Measurements from ENCODE around the gene ZNF407. TPM values are rescaled to one million over a fixed set of nuclear protein-coding genes. Genes with fewer than 3 reads are reported as not detected.

ZNF407 gene
- total RNA-seq, 1 donor, result 16.6 TPM

DNA sequence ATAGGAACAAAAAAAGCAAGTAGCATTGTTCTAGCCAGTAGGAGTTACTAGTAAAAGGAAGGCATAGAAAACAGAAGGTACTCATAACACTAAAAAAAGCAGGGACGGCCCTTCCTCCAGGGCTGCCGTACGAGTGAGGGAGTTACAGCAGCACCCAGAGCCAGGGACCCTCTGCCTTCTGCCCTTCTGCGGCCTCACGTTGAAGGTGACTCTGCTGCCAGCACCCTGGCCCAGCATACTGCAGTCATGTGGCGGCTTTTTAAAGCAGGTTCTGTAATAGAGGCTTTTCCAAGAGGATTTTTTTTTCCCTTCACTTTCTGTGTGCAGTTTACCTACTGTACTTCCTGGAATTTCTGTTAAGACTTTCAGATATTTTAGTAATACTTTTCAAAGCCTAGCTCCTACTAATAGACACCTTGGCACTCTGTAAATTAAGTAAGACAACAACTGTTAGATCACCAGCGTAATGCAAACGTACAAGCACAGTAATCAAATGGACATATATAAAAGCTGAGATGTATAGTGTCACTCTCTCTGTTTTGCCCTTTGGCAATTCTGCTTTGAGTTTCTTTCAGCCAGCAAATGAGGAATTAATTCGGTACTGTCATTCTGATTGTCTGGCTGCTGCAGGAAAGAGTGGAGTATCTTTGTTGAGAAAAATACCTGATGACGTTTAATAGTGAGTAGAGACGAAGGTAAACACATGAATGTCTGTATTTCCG is 449.7 kb downstream of the ZNF407 start:
- H3K4me1 ChIP-seq (ENCODE audit: insufficient read depth, low read length), result no peaks in the 10 kb centered on the region
- TF ChIP-seq, protein P1, sequence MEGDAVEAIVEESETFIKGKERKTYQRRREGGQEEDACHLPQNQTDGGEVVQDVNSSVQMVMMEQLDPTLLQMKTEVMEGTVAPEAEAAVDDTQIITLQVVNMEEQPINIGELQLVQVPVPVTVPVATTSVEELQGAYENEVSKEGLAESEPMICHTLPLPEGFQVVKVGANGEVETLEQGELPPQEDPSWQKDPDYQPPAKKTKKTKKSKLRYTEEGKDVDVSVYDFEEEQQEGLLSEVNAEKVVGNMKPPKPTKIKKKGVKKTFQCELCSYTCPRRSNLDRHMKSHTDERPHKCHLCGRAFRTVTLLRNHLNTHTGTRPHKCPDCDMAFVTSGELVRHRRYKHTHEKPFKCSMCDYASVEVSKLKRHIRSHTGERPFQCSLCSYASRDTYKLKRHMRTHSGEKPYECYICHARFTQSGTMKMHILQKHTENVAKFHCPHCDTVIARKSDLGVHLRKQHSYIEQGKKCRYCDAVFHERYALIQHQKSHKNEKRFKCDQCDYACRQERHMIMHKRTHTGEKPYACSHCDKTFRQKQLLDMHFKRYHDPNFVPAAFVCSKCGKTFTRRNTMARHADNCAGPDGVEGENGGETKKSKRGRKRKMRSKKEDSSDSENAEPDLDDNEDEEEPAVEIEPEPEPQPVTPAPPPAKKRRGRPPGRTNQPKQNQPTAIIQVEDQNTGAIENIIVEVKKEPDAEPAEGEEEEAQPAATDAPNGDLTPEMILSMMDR (IDR thresholded peaks at IDR 0.05; ENCODE audit: extremely low read depth, low read depth, low read length), result no peak
- DNase-seq (ENCODE audit: insufficient read length, low spot score, missing footprints), result no peak
- no peaks in the 10 kb centered on the region for H3K79me2 ChIP-seq (ENCODE audit: insufficient read depth, low read length)
- no peak overlapping the region for H3K4me3 ChIP-seq (ENCODE audit: insufficient read depth, low read length)
- H3K9me3 ChIP-seq (ENCODE audit: low read depth, low read length), result no peaks in the 10 kb centered on the region
- no peak overlapping the region for H2AFZ ChIP-seq (ENCODE audit: low read length)
- no peaks in the 10 kb centered on the region for H3K36me3 ChIP-seq (ENCODE audit: insufficient read depth, low read length)
- no peaks in the 10 kb centered on the region for H4K20me1 ChIP-seq (ENCODE audit: insufficient read depth, low read length)
- H3K27ac ChIP-seq (ENCODE audit: low read depth, low read length), result no peak overlapping the region
- H3K27me3 ChIP-seq (ENCODE audit: insufficient read depth, low read length), result no peaks in the 10 kb centered on the region
- no peak overlapping the region for H3K4me2 ChIP-seq (ENCODE audit: insufficient read depth, low read length)

DNA sequence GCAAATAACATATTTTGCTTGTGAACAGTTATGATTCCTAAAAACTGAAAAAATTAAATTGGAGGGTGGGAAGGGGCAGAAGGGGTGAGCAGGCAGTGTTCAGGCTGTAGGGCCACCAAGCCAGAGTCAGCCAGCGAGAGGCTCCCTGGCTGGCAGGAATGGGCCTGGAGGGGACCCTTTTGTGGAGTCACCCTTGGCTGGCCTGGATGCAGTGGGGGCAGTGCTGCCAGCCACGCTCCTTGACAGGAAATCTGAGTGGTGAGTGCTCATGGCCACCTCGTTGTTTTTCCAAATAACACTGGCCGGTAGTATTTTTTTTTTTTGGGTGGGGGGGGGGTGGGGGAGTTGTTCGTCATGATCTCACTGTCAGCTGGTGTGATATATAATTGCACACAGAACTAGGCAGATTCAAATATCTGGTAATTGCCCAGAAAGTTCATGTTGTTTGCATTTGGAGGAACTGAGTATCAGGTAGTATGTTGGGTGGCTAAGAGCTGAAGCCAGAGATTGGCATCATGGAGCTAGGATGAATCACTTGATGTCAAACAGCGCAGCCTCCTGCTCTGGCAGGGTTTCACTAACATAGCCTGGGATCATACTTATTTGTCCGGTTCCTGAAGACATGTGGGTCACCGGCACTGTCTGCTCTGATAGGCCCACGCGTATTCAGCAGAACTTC is 451.2 kb downstream of the ZNF407 start:
- Histone ChIP-seq H3K27me3 (ENCODE audit: insufficient read depth, low read length) (no peaks in the 10 kb centered on the region), H3K36me3 (ENCODE audit: insufficient read depth, low read length) (no peaks in the 10 kb centered on the region), H3K9me3 (ENCODE audit: low read depth, low read length) (no peaks in the 10 kb centered on the region), H3K79me2 (ENCODE audit: insufficient read depth, low read length) (no peaks in the 10 kb centered on the region), H3K27ac (ENCODE audit: low read depth, low read length) (no peak overlapping the region), H3K4me2 (ENCODE audit: insufficient read depth, low read length) (no peak overlapping the region), H3K4me3 (ENCODE audit: insufficient read depth, low read length) (no peak overlapping the region), H2AFZ (ENCODE audit: low read length) (no peak overlapping the region), H4K20me1 (ENCODE audit: insufficient read depth, low read length) (no peaks in the 10 kb centered on the region), H3K4me1 (ENCODE audit: insufficient read depth, low read length) (no peaks in the 10 kb centered on the region)
- TF ChIP-seq, protein P1 (IDR thresholded peaks at IDR 0.05; ENCODE audit: extremely low read depth, low read depth, low read length), result no peak
- no peak for DNase-seq (ENCODE audit: insufficient read length, low spot score, missing footprints)

DNA sequence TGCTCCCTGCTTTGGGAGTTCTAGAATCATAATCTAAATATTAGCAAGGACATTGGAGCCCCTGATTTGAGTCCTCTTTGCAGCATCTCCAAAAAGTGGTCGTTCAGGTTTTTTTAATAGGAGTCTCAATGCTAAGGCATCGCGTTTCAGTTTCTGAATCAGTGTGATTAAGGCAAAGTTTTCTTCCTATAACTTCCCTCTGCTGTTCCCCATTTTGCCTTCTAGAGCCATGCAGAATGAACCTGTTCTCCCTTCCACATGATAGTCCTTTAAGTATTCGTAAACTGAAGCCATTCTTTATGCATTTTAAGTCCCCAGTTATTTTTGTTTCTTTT is 451.8 kb downstream of the ZNF407 start:
- DNase-seq (ENCODE audit: insufficient read length, low spot score, missing footprints), result no peak
- H2AFZ ChIP-seq (ENCODE audit: low read length), result no peak overlapping the region
- TF ChIP-seq, protein P1 (IDR thresholded peaks at IDR 0.05; ENCODE audit: extremely low read depth, low read depth, low read length), result no peak

DNA sequence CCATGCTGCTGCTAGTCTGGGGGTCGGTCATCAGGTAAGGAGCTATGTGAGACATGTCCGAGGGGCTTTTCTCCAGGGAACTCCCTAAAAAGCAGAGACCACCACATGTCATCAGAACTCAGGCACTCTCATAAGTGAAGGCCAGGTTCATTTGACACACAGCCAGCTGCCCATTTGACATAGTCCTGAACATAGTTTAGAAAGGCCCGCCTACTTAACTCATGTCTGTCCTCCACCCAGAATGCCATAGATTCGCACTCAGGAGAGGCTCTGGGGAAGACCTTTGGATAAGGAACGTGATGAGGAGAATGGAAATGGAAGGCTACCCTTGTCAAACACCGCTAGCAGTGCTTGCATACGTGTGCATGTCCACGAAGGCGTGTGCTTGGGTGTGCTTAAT is 454.1 kb downstream of the ZNF407 start:
- H4K20me1 ChIP-seq (ENCODE audit: insufficient read depth, low read length), result no peaks in the 10 kb centered on the region
- DNase-seq (ENCODE audit: insufficient read length, low spot score, missing footprints), result no peak
- TF ChIP-seq, protein P1 (IDR thresholded peaks at IDR 0.05; ENCODE audit: extremely low read depth, low read depth, low read length), result no peak

More for the DNA sequence above, 451.8 kb downstream of the ZNF407 start:
- Histone ChIP-seq H3K36me3 (ENCODE audit: insufficient read depth, low read length) (no peaks in the 10 kb centered on the region), H3K9me3 (ENCODE audit: low read depth, low read length) (no peaks in the 10 kb centered on the region), H3K4me2 (ENCODE audit: insufficient read depth, low read length) (no peak overlapping the region), H4K20me1 (ENCODE audit: insufficient read depth, low read length) (no peaks in the 10 kb centered on the region), H3K27ac (ENCODE audit: low read depth, low read length) (no peak overlapping the region), H3K27me3 (ENCODE audit: insufficient read depth, low read length) (no peaks in the 10 kb centered on the region), H3K4me1 (ENCODE audit: insufficient read depth, low read length) (no peaks in the 10 kb centered on the region), H3K79me2 (ENCODE audit: insufficient read depth, low read length) (no peaks in the 10 kb centered on the region), H3K4me3 (ENCODE audit: insufficient read depth, low read length) (no peak overlapping the region)

More for the DNA sequence above, 454.1 kb downstream of the ZNF407 start:
- H3K27me3 ChIP-seq (ENCODE audit: insufficient read depth, low read length), result no peaks in the 10 kb centered on the region
- no peak overlapping the region for H2AFZ ChIP-seq (ENCODE audit: low read length)
- no peaks in the 10 kb centered on the region for H3K4me1 ChIP-seq (ENCODE audit: insufficient read depth, low read length)
- H3K4me3 ChIP-seq (ENCODE audit: insufficient read depth, low read length), result no peak overlapping the region
- no peaks in the 10 kb centered on the region for H3K79me2 ChIP-seq (ENCODE audit: insufficient read depth, low read length)
- no peak overlapping the region for H3K4me2 ChIP-seq (ENCODE audit: insufficient read depth, low read length)
- H3K9me3 ChIP-seq (ENCODE audit: low read depth, low read length), result no peaks in the 10 kb centered on the region
- H3K27ac ChIP-seq (ENCODE audit: low read depth, low read length), result no peak overlapping the region
- no peaks in the 10 kb centered on the region for H3K36me3 ChIP-seq (ENCODE audit: insufficient read depth, low read length)

Measured in osteoblast (primary cell).